ENCODE measurements around the gene ABCC6.
"Not testable (repeated sequence)": the region's sequence is repeated elsewhere in the genome, so short reads cannot be mapped to it uniquely, and the experiment has no call there.

Gene ABCC6

GRCh38 chr16:16158082-16158658 is 65.1 kb downstream of the ABCC6 start:
- H3K79me2 ChIP-seq (ENCODE audit: control insufficient read depth, insufficient read depth, low read length), result no peaks in the 10 kb centered on the region
- no peak overlapping the region for H3K9ac ChIP-seq (ENCODE audit: low read length)
- no peak overlapping the region for H3K18ac ChIP-seq (ENCODE audit: low read length)
- H4K8ac ChIP-seq (ENCODE audit: low read depth, low read length), result no peak overlapping the region
- no peak overlapping the region for H3K4ac ChIP-seq (ENCODE audit: low read depth, low read length)
- H2BK5ac ChIP-seq (ENCODE audit: low read length), result no peak overlapping the region
- no peak overlapping the region for H3K56ac ChIP-seq (ENCODE audit: low read length)
- H2AK5ac ChIP-seq (ENCODE audit: low read length), result no peak overlapping the region
- H3K36me3 ChIP-seq (ENCODE audit: control insufficient read depth, insufficient read depth, low read length), result no peaks in the 10 kb centered on the region
- H2BK15ac ChIP-seq (replicated peaks; ENCODE audit: low read depth), result no peak overlapping the region
- no peak overlapping the region for H3K4me2 ChIP-seq (ENCODE audit: low read length)
- DNase-seq, result no peak
- H3K27me3 ChIP-seq (ENCODE audit: insufficient read depth, low read length, poor library complexity), result no peaks in the 10 kb centered on the region
- H3K4me3 ChIP-seq (ENCODE audit: low read length), result no peak overlapping the region
- no peak overlapping the region for H3K23ac ChIP-seq (ENCODE audit: low read length)
- no peak overlapping the region for H2BK120ac ChIP-seq (ENCODE audit: low read depth, low read length)
- no peaks in the 10 kb centered on the region for H3K79me1 ChIP-seq (ENCODE audit: low read length)
- no peak overlapping the region for H4K5ac ChIP-seq (ENCODE audit: low read length)
- H3K4me1 ChIP-seq (ENCODE audit: control insufficient read depth, low read depth, low read length), result no peaks in the 10 kb centered on the region
- H3K27ac ChIP-seq (ENCODE audit: low read depth, low read length), result no peak overlapping the region
- no CpG with 5 or more reads among the region's 4 CpGs for WGBS (ENCODE audit: extremely low coverage, insufficient coverage, low lambda C conversion rate)

GRCh38 chr16:16157166-16157565 is 66.1 kb downstream of the ABCC6 start:
- Histone ChIP-seq H4K8ac (ENCODE audit: low read depth, low read length) (no peak overlapping the region), H2BK120ac (ENCODE audit: low read depth, low read length) (no peak overlapping the region), H3K4ac (ENCODE audit: low read depth, low read length) (no peak overlapping the region), H3K9ac (ENCODE audit: low read length) (no peak overlapping the region), H3K27me3 (ENCODE audit: insufficient read depth, low read length, poor library complexity) (no peaks in the 10 kb centered on the region), H3K79me2 (ENCODE audit: control insufficient read depth, insufficient read depth, low read length) (no peaks in the 10 kb centered on the region), H4K5ac (ENCODE audit: low read length) (no peak overlapping the region), H3K36me3 (ENCODE audit: control insufficient read depth, insufficient read depth, low read length) (no peaks in the 10 kb centered on the region), H3K23ac (ENCODE audit: low read length) (no peak overlapping the region), H2AK5ac (ENCODE audit: low read length) (no peak overlapping the region), H3K4me3 (ENCODE audit: low read length) (no peak overlapping the region), H3K79me1 (ENCODE audit: low read length) (no peaks in the 10 kb centered on the region), H2BK15ac (replicated peaks; ENCODE audit: low read depth) (no peak overlapping the region), H3K27ac (ENCODE audit: low read depth, low read length) (no peak overlapping the region), H3K4me2 (ENCODE audit: low read length) (no peak overlapping the region), H2BK5ac (ENCODE audit: low read length) (no peak overlapping the region), H3K4me1 (ENCODE audit: control insufficient read depth, low read depth, low read length) (no peaks in the 10 kb centered on the region), H3K18ac (ENCODE audit: low read length) (no peak overlapping the region), H3K56ac (ENCODE audit: low read length) (no peak overlapping the region)
- no peak for DNase-seq
- no CpG with 5 or more reads among the region's 1 CpG for WGBS (ENCODE audit: extremely low coverage, insufficient coverage, low lambda C conversion rate)

GRCh38 chr16:16155234-16155633 is 68.1 kb downstream of the ABCC6 start:
- H3K4me3 ChIP-seq (ENCODE audit: low read length), result no peak overlapping the region
- H3K27me3 ChIP-seq (ENCODE audit: insufficient read depth, low read length, poor library complexity), result no peaks in the 10 kb centered on the region
- H2BK15ac ChIP-seq (replicated peaks; ENCODE audit: low read depth), result no peak overlapping the region
- no peak overlapping the region for H3K4ac ChIP-seq (ENCODE audit: low read depth, low read length)
- H3K9ac ChIP-seq (ENCODE audit: low read length), result no peak overlapping the region
- H3K79me1 ChIP-seq (ENCODE audit: low read length), result no peaks in the 10 kb centered on the region
- H3K36me3 ChIP-seq (ENCODE audit: control insufficient read depth, insufficient read depth, low read length), result no peaks in the 10 kb centered on the region
- no peak overlapping the region for H3K27ac ChIP-seq (ENCODE audit: low read depth, low read length)
- H4K8ac ChIP-seq (ENCODE audit: low read depth, low read length), result no peak overlapping the region
- H4K5ac ChIP-seq (ENCODE audit: low read length), result no peak overlapping the region
- no peak overlapping the region for H3K56ac ChIP-seq (ENCODE audit: low read length)
- DNase-seq, result no peak
- H2BK5ac ChIP-seq (ENCODE audit: low read length), result no peak overlapping the region
- H3K4me2 ChIP-seq (ENCODE audit: low read length), result no peak overlapping the region
- H3K4me1 ChIP-seq (ENCODE audit: control insufficient read depth, low read depth, low read length), result no peaks in the 10 kb centered on the region
- H2BK120ac ChIP-seq (ENCODE audit: low read depth, low read length), result no peak overlapping the region
- 100% methylated on average over 3 of the region's 3 CpGs for WGBS (ENCODE audit: extremely low coverage, insufficient coverage, low lambda C conversion rate)
- H3K23ac ChIP-seq (ENCODE audit: low read length), result no peak overlapping the region
- H3K79me2 ChIP-seq (ENCODE audit: control insufficient read depth, insufficient read depth, low read length), result no peaks in the 10 kb centered on the region
- no peak overlapping the region for H3K18ac ChIP-seq (ENCODE audit: low read length)
- H2AK5ac ChIP-seq (ENCODE audit: low read length), result no peak overlapping the region

GRCh38 chr16:16154281-16154951 is 68.9 kb downstream of the ABCC6 start:
- Histone ChIP-seq H3K27me3 (ENCODE audit: insufficient read depth, low read length, poor library complexity) (no peaks in the 10 kb centered on the region), H2BK5ac (ENCODE audit: low read length) (no peak overlapping the region), H3K4me2 (ENCODE audit: low read length) (no peak overlapping the region), H3K56ac (ENCODE audit: low read length) (no peak overlapping the region), H2BK15ac (replicated peaks; ENCODE audit: low read depth) (no peak overlapping the region), H3K27ac (ENCODE audit: low read depth, low read length) (no peak overlapping the region), H3K18ac (ENCODE audit: low read length) (no peak overlapping the region), H2AK5ac (ENCODE audit: low read length) (no peak overlapping the region), H3K4ac (ENCODE audit: low read depth, low read length) (no peak overlapping the region), H3K79me2 (ENCODE audit: control insufficient read depth, insufficient read depth, low read length) (no peaks in the 10 kb centered on the region), H2BK120ac (ENCODE audit: low read depth, low read length) (no peak overlapping the region), H3K36me3 (ENCODE audit: control insufficient read depth, insufficient read depth, low read length) (no peaks in the 10 kb centered on the region), H3K9ac (ENCODE audit: low read length) (no peak overlapping the region), H4K8ac (ENCODE audit: low read depth, low read length) (no peak overlapping the region), H3K4me3 (ENCODE audit: low read length) (no peak overlapping the region), H4K5ac (ENCODE audit: low read length) (no peak overlapping the region), H3K23ac (ENCODE audit: low read length) (no peak overlapping the region), H3K4me1 (ENCODE audit: control insufficient read depth, low read depth, low read length) (no peaks in the 10 kb centered on the region), H3K79me1 (ENCODE audit: low read length) (no peaks in the 10 kb centered on the region)
- WGBS (ENCODE audit: extremely low coverage, insufficient coverage, low lambda C conversion rate), result no CpG with 5 or more reads among the region's 18 CpGs
- no peak for DNase-seq

- H3K9ac ChIP-seq (ENCODE audit: low read length); H2BK120ac ChIP-seq (ENCODE audit: low read depth, low read length); H4K5ac ChIP-seq (ENCODE audit: low read length); H3K4me2 ChIP-seq (ENCODE audit: low read length); DNase-seq; H4K8ac ChIP-seq (ENCODE audit: low read depth, low read length); H2BK5ac ChIP-seq (ENCODE audit: low read length); H3K18ac ChIP-seq (ENCODE audit: low read length); H3K27ac ChIP-seq (ENCODE audit: low read depth, low read length); H3K36me3 ChIP-seq (ENCODE audit: control insufficient read depth, insufficient read depth, low read length); H3K79me1 ChIP-seq (ENCODE audit: low read length); H3K4me3 ChIP-seq (ENCODE audit: low read length); H3K4me1 ChIP-seq (ENCODE audit: control insufficient read depth, low read depth, low read length); H2AK5ac ChIP-seq (ENCODE audit: low read length); H3K23ac ChIP-seq (ENCODE audit: low read length); H3K4ac ChIP-seq (ENCODE audit: low read depth, low read length); H2BK15ac ChIP-seq (replicated peaks; ENCODE audit: low read depth); H3K56ac ChIP-seq (ENCODE audit: low read length); H3K79me2 ChIP-seq (ENCODE audit: control insufficient read depth, insufficient read depth, low read length); H3K27me3 ChIP-seq (ENCODE audit: insufficient read depth, low read length, poor library complexity): not testable (repeated sequence)
- no CpG with 5 or more reads among the region's 12 CpGs for WGBS (ENCODE audit: extremely low coverage, insufficient coverage, low lambda C conversion rate)
These were observed 70.3 kb downstream of the ABCC6 start for GRCh38 chr16:16153000-16153399.

- Histone ChIP-seq H2BK120ac (ENCODE audit: low read depth, low read length) (no peak overlapping the region), H2BK15ac (replicated peaks; ENCODE audit: low read depth) (no peak overlapping the region), H3K9ac (ENCODE audit: low read length) (no peak overlapping the region), H2BK5ac (ENCODE audit: low read length) (no peak overlapping the region), H3K18ac (ENCODE audit: low read length) (no peak overlapping the region), H3K79me1 (ENCODE audit: low read length) (no peaks in the 10 kb centered on the region), H4K8ac (ENCODE audit: low read depth, low read length) (no peak overlapping the region), H4K5ac (ENCODE audit: low read length) (no peak overlapping the region), H3K23ac (ENCODE audit: low read length) (no peak overlapping the region), H3K4ac (ENCODE audit: low read depth, low read length) (no peak overlapping the region), H3K56ac (ENCODE audit: low read length) (no peak overlapping the region), H3K27me3 (ENCODE audit: insufficient read depth, low read length, poor library complexity) (no peaks in the 10 kb centered on the region), H2AK5ac (ENCODE audit: low read length) (no peak overlapping the region), H3K36me3 (ENCODE audit: control insufficient read depth, insufficient read depth, low read length) (no peaks in the 10 kb centered on the region), H3K4me3 (ENCODE audit: low read length) (no peak overlapping the region), H3K27ac (ENCODE audit: low read depth, low read length) (no peak overlapping the region), H3K4me1 (ENCODE audit: control insufficient read depth, low read depth, low read length) (no peaks in the 10 kb centered on the region), H3K4me2 (ENCODE audit: low read length) (no peak overlapping the region), H3K79me2 (ENCODE audit: control insufficient read depth, insufficient read depth, low read length) (no peaks in the 10 kb centered on the region)
- DNase-seq, result no peak
- WGBS (ENCODE audit: extremely low coverage, insufficient coverage, low lambda C conversion rate), result no CpG with 5 or more reads among the region's 8 CpGs
These were observed 72.0 kb downstream of the ABCC6 start for GRCh38 chr16:16151315-16151714.
